Measurements from ENCODE around the gene DTNBP1.

- TF ChIP-seq ZNF274 (IDR thresholded peaks at IDR 0.05; ENCODE audit: low read depth, low read length) (no peak), YY1 (IDR thresholded peaks at IDR 0.05; ENCODE audit: insufficient read depth, insufficient read length) (no peak)
These were observed 161.7 kb downstream of the DTNBP1 start for GRCh38 chr6:15500901-15501825.

All from NT2/D1 (cell line).